NAMALWA (cell line): ENCODE results near the gene MYO16.
"Not testable (repeated sequence)": the region's sequence is repeated elsewhere in the genome, so short reads cannot be mapped to it uniquely, and the experiment has no call there.

Source experiments
- DNase-seq: peaks from one replicate; pipeline ENCODE4 v3.0.0-alpha.2; 2015; ENCODE audit warnings: low spot score

Gene MYO16

DNA sequence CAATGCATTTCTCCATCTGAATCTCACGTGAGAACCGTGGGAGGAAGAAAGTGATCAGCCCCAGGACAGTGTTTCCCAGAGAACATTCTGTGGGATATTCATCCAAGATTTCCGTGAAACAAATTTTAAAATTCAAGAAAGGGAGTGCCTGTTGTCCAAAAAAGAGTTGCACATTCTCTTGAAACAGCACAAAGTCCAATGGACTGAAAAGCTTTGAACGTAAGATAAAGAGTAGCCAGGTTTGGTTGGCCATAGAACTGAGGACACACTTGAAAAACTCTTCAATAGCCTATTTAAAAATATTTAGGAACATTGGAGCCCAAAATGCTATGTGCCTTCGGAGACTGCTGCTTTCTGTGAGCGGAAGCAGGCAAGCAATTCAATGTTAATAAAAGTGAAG lies 353.9 kb downstream of the MYO16 start:
- DNase-seq: no peak

DNA sequence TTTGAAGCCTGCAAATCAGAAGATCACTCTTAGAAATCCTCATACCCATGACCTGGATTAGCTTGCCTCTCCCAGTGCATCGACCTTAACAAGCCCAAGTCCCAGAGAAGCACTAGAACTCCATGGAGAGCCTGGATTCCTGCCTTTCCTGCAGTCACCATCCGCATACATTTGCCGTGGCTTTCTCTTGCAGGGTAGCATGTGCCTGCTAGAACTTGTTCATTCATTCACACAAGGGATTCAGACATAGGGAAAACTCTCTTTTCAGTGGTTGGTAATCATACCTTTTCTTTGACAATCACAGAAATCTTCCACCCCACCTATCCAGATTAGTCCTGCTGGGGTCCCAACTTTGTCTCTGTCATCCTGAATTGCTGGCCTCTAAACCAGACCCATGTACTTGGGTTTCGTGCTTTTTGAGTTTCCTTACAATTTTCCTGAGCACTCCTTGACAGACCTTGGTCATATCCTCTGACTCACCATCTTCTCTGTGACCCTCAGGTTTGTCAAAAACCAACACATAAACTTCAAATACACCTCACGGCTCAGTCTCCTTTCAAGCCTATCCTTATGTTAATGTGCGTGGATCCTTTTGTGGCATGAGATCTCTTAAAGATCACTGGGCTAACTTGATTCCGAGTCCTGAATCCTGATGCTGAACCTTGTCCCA lies 355.0 kb downstream of the MYO16 start:
- DNase-seq: no peak

DNA sequence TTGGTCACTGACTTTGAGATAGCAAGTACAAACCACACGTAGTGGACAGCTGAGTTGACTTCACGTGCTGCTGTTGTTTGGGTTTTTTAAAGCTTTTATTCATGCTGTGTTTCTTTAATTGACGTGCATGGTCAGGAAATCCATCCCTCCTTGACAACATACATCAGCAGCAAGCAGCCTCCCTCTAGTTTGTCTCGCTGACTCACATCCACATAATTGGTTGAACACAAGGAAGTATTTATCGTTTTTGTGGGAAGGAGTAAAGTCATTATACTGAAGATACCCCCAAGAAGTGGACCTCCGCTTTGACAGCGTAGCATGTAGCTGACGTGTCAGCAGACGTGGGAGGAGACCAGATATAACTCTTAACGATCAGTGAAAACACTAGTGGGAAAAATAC lies 355.8 kb downstream of the MYO16 start:
- no peak for DNase-seq

DNA sequence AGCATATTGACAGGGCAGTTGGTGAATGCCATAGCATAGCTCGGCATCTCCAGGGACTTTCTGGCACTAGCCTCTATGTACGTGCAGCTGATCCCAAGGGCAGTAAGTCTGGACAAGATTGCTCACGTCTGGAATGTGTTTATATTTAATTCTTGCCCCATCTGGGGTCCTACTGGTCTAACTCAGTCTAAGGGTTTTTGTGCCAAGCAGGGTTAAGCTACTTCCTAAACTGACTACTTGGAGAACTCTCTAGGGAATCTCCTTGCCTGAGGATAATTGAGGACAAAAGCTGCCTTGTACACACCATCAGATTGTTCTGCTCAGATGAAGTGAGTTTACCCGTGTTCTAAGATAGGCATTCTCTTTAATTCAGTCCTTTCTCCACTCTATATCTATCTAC lies 358.1 kb downstream of the MYO16 start:
- no peak for DNase-seq

DNA sequence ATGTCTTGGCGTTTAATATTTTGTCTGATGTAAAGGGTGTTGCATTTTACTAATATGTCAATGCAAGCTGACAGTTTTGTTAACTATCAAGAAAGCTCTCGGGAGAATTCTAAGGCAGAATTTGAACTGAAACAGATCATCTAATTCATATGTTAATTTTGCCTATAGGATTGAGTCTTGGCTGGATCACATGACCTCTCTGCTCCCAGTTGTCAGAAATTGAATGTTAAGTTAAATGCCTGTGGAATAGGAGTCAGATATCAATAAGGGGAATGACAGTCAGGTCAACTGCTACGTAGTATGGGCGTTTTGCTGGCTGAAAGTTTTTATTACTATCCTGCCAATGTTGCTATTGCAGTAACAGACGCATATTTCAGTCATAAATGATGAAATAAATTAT lies 358.5 kb downstream of the MYO16 start:
- DNase-seq: no peak

DNA sequence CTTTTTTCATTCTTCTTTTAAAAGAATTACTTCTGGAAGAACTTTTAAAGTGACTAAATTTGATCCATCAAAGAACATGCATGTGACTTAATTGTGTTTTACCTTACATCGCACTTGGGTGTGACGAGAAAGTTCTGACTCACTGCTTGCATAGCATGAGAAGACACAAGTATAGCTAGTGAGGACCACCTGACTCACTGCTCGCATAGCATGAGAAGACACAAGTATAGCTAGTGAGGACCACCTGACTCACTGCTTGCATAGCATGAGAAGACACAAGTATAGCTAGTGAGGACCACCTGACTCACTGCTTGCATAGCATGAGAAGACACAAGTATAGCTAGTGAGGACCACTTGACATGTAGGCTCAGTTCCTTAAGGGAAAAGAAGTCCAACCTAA lies 362.0 kb downstream of the MYO16 start:
- not testable (repeated sequence) for DNase-seq

DNA sequence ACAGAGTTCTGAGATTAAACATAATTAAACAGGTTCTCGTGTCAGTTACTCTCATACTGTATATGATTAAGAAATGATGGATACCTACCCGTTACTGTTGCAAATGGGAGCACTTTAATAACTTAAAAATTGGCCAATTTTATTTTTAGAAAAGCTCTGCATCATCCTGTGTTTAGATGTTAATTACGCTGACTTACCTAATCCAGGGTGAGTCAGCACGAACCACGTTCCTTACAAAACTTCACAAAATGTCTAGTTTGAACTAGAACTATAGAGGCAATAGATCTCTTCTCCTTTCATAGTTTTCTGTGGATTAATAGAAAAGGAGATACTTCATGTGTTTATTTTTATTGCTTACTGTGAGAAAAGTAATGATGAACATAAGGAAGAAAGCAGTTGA lies 363.9 kb downstream of the MYO16 start:
- no peak for DNase-seq

DNA sequence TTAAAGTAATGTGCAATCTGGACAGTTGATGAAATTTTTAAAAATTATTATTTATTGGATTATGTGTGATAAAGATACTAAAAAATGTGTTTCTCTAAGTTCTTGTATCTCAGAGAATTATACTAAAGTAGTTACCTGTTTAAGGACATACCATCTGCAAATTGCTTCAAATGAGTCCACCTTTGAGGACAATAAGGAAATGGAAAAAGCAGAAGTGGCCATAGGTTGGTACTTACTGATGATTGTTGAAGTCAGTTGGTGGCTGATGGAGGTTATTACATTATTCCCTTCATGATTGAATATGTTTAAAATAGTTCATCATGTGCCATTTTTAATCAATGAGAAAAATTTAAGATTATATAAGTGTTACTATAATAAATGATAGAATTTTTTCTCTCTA lies 367.0 kb downstream of the MYO16 start:
- no peak for DNase-seq

DNA sequence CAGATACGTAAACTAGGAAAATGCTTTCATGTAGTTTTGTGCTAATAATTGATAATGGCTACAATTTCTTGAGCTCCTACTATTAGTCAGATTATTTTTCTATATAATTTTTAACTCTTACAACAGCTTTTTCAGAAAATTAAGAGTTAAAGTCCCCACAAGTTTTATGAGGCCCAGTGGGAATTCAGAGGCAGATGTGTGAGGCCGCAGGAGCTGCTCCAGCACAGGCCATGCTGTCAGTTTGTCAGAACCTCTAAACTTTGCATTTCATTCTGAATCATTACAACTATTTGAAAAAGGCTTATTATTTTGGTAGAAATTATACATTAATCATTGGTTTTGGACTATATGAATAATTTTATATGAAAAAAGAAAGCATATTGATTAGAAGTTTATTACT lies 370.8 kb downstream of the MYO16 start:
- DNase-seq: no peak

DNA sequence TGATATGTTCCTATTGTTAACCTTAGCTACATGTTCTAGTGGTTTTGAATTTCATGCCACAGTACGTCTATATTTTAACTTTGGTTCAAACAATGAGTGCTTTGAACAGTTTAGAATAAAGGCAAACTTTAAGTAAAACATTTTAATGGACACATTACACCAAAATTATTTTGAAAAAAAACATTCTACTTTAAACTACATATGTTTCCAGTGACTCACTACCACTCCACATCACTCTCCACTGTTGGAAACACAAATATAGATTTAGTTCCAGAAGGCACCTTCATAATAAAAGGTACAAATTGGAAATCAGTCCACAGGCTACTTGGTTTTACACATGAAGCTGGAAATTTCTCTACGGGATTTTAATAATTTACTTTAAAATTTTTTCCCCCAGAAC lies 373.5 kb downstream of the MYO16 start:
- no peak for DNase-seq

DNA sequence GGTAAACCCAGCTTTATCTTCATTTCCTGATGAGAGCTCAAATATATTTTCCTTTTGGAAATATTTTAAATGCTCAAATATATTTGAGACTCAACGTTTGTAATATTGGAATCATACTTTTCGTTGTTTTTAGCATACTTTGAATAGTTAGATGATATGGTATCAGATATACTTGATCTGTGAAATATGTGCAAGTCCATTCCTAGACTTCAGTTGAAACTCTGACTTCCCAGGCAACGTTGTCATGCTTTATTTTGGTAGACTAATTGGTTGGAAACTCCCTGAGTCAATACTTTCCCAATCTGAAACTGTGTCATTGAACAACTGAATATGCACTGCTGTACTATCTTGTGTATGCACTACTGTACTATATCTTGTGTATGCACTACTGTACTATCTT lies 378.5 kb downstream of the MYO16 start:
- DNase-seq: no peak

DNA sequence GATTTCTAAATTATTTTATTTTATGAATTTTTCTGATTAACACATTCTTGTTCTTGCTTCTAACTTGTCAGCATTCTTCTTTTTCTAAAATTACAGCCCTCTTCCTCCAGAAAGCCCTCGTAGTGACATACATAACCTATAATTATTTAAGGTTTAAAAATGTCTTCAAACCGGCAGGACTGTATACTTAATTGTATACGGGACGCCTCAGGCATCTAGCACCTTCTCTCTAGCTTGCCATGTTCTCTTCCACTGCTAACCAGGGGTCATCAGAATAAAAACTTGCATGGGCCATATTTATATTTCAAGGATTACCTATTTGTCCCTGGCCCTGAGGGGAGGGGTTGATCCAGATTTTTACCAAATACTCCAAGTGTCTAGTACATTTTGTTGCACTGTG lies 380.3 kb downstream of the MYO16 start:
- DNase-seq: no peak

DNA sequence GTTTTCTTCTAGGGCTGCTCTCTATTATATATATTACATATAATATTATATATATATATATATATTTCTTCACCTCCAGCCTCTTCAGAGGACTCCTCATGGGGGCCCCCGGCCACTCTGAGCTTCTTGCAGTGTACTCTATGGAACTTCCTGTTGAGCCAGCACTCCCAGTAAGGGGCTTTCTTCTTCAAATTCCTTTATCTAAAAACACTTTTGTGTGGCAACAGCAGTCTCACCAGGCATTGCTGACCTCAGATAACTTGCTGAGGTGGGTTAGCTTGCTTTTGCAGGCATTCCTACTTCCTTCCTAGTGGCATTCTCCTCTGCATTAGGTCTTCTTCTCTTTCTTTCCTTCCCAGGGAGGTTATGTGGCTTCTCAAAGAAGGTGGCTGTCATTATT lies 381.5 kb downstream of the MYO16 start:
- DNase-seq: no peak

DNA sequence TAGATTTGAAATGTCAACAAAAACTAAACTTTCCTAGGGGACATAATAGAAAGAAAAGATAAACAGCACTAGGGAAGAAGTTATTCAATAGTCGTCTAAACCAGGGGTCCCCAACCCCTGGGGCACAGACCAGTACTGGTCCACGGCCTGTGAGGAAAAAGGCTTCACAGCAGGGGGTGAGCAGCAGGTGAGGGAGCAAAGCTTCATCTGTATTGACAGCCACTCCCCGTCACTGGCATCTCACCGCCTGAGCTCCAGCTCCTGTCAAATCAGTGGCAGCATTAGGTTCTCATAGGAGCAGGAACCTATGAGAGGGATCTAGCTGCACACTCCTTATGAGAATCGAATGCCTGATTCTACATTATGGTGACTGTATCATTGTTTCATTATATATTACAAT lies 382.7 kb downstream of the MYO16 start:
- DNase-seq: no peak

DNA sequence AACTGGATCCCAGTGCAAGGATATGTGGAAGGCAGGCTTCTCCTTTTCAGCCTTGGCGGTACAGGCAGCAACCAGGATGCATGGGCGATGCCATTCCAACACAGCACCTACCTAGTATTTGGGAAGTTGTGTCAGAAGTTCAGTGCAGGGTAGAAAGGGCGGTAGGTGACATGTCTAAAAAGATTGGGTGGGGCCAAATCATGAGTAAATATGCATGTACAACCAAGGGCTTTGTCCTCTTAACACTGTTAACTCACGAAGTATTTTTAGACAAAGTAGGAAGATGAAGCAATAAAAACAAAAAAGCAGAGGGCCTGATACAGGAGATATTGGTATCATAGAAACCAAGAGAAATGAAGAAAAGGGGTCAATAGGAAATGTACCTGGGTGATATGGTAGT lies 392.1 kb downstream of the MYO16 start:
- DNase-seq: no peak

DNA sequence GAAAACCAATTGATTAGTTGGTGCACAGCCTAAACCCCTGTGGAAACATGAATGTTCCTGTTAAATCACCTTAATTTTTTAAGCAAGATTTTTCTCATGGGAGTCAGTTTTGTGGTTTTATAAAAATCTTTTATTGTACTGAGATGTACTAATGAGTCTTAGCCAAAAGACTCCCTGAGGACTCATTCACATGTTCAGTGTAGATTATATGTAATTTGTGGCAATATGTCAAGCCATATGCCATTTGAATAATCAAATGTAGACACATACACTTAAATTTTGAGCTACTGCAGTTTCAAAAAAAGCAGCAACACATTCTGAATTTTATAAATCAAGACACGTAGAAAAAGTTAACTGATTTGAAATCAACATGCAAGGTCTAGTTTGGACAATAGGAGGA lies 395.2 kb downstream of the MYO16 start:
- no peak for DNase-seq

DNA sequence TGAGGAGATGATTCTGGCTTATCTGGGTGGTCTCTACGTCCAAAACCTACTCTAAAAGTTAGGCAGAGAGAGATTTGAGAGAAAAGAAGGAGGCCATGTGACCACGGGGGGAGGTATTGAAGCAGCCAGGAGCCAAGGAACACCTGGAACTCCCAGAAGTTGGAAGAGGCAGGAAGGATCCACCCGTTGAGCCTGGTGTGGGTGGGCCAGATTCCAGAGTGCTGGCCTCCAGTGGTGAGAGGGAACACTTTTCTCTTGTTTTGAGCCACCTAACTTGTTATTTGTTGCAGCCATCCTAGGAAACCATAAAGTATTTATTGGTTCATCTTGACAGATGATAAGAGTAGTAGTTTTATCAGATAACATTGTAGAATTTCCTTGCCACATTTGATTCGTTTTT lies 396.9 kb downstream of the MYO16 start:
- DNase-seq: no peak

DNA sequence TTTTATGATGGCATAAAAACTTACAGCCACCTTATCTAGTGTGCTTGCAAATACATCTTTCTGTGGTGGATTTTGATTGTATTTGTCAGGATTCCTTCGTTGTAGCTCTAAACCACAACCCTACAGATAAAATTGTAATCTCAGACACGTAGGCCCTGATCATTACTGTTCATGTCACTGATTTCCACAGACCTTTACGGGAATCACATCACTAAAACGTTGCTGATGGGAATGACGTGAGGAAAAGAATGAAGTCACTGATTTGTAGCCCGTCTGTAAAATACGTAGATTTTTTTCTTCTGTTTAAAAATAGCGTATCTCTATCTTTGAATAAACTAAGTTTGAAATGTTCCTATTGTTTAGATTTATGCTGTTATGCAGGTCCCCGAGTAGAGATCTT lies 399.2 kb downstream of the MYO16 start:
- DNase-seq: no peak

DNA sequence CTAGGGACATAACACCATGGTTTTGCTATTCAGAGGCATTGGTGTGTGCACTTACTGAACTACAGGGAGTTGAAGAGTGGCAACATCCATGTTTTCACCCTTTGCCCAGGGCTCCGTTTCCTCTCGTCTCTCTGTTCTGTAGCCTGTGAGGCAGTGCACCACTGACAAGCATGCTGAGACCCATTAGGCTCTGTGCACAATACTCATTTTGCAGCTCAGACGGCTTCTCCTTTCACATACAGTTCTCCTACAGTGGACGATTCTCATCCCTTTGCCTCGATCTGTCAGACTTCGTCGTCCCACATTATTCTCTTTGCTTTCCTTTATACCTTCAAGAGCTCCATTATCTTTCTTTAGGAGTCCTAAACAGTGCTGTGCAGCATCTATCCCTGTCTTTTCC lies 403.7 kb downstream of the MYO16 start:
- no peak for DNase-seq

DNA sequence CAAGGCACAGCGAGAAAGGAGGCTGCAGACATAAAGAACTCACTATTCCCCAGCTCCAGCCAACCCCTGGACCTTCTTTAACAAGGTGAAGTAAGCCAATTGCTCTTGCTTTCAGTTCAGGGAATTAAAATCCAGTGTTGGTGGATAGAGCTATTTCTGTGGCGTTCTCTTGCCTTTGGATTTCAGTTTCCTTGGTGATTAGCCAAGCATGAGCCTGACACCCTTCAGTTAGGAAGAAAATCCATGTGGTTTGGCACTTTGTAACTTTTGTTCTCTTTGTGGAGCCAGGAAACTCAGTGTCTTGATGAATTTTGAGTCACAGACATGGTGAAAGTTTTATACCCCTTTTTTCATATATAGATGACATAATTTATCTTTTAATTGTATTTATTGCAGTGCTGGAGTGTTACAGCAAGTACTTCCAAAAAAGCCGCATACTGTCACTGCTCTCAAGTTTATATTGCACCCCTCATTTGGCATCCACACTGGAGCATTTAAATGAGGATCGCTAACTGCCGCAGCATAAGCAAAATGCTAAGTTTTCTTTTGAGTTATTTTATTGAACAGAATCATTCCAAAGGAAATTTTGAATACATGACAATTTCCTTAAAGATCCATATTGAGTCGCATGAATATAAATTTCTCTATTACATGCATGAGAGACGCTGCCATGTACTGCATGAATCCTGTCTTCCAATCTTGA lies 406.8 kb downstream of the MYO16 start:
- no peak for DNase-seq

DNA sequence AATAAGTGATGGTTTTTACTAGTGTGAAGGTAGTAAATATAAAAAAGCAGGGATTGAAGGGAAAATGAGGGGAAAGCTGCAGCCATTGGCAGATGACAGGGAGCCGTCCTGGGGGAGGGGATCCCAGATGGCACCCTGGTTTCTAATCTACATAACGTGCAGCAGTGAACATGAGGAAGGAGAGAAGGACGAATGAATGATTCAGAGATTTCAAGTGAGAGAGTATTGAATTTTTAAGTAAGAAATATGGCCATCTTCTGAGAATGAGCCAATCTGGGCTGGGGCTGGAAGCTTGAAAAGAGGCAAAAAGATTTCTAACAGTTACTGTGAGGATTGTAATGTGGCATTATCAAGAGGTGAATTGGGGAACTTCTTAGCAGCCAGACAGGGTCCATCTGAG lies 414.2 kb downstream of the MYO16 start:
- DNase-seq: no peak

DNA sequence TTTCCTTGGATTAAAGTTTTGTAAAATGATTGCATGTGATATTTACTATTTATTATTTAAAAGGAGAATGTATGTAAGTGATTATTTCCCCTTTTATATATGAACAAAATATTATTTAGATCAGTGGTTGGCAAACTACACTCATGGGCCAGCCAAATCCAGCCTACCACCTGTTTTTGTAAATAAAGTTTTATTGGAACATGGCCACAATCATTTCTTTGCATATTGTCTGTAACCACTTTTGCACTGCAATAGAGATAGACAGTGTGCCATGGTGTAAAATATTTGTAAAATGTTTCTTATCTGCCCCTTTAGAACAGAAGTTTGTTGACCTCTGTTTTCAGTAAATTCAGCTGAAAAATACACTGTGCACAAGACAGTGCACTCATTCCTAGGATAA lies 426.4 kb downstream of the MYO16 start:
- DNase-seq: no peak

DNA sequence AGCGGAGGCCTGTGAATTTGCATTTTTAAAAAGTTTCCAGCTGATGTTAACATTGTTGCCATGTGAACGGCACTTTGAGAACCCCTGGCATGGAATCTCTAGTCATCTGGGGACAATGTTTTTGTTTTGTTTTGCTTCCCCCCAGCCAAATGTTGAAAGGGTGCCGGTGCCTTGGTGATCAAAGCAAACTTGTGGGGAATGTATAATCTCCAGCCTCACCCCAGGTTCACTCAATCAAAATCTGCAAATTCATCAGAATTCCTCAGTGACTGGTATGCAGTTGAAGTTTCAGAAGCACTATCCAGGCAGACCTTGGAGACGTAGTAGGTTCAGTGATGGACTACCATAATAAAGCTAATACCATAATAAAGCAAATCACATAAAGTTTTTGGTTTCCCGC lies 428.7 kb downstream of the MYO16 start:
- DNase-seq: no peak

DNA sequence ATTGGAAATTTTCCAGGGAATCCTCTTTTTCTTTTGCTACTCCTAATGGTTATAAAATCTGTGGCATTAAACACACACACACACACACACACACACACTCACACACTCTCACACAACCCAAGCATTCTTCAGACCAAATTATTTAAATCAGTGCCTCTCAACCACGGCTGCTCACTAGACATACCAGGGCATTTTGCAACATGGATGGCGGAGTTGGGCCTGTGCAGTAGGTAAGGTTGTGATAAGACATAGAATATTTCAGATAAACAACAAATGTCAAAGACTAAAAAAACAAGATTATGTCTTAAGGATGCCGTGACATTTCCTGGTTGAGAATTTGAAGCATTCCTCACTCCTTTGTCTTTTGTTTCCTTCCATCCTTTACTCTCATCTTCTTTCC lies 443.1 kb downstream of the MYO16 start:
- DNase-seq: no peak
